ENCODE results near the gene PALMD.

PALMD gene

DNA sequence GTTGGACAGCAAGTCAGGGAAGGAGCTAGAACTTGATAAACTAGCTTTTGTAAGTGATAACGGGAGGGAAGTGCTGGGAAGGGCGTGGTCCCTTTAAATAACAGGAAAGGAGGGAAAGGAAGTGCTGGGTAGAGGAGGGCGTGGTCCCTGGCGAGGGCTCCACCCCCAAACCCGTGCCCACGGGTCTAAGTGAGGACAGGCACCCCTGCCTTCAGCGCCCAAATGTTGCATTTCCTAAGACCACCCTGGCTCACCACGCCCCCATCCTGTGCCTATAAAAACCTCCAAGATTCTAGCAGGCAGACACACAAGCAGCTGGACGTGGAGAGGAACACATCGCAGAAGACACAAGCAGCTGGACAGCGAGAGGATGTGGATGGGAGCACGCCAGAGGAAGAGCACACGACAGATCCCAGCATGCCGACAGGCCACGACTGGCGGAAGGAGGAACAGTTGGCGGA, 58.5 kb downstream of the PALMD start:
- no peaks in the 10 kb centered on the region for H3K27me3 ChIP-seq (ENCODE audit: insufficient read depth, poor library complexity, severe bottlenecking)
- H3K4me3 ChIP-seq (replicated peaks; ENCODE audit: insufficient read depth, low read length) = peak overlapping the region; percentile 19
- TF ChIP-seq, protein P1, sequence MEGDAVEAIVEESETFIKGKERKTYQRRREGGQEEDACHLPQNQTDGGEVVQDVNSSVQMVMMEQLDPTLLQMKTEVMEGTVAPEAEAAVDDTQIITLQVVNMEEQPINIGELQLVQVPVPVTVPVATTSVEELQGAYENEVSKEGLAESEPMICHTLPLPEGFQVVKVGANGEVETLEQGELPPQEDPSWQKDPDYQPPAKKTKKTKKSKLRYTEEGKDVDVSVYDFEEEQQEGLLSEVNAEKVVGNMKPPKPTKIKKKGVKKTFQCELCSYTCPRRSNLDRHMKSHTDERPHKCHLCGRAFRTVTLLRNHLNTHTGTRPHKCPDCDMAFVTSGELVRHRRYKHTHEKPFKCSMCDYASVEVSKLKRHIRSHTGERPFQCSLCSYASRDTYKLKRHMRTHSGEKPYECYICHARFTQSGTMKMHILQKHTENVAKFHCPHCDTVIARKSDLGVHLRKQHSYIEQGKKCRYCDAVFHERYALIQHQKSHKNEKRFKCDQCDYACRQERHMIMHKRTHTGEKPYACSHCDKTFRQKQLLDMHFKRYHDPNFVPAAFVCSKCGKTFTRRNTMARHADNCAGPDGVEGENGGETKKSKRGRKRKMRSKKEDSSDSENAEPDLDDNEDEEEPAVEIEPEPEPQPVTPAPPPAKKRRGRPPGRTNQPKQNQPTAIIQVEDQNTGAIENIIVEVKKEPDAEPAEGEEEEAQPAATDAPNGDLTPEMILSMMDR (IDR thresholded peaks at IDR 0.05; ENCODE audit: insufficient read depth, low read length) = no peak
- TF ChIP-seq SPI1 (IDR thresholded peaks at IDR 0.05; ENCODE audit: borderline replicate concordance, low read depth) = peak; percentile 74
- no peak for DNase-seq (ENCODE audit: low read depth in 1 of 2, low spot score in 1 of 2)
- no peak overlapping the region for H3K27ac ChIP-seq (replicated peaks)

DNA sequence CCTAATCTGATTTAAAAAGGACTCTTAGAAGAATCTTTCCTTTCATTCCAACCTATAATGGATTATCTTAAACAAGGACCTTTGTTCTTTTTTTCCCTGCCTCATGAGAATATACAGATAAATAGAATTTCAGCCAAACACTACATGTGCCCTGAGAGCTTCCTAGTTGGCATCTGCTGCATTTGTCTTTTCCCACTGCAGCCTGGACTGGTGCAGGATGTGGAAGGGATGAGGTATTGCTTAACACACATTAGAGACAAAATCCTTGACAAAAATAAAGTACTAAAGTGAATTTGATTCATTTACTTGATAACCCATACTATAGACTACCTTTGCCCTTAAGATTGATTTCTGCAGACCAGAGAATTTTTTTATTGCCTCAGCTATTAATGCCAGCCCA, 59.5 kb downstream of the PALMD start:
- TF ChIP-seq REST (IDR thresholded peaks at IDR 0.05; ENCODE audit: insufficient replicate concordance, low read depth) (no peak), SPI1 (IDR thresholded peaks at IDR 0.05; ENCODE audit: borderline replicate concordance, low read depth) (no peak), POLR2AphosphoS5 (IDR thresholded peaks at IDR 0.05; ENCODE audit: low read depth) (no peak), GABPA (IDR thresholded peaks at IDR 0.05; ENCODE audit: low read depth) (no peak)
- TF ChIP-seq, protein P1 (IDR thresholded peaks at IDR 0.05; ENCODE audit: insufficient read depth, low read length) = no peak
- H3K4me3 ChIP-seq (replicated peaks; ENCODE audit: insufficient read depth, low read length) = no peak overlapping the region
- H3K27me3 ChIP-seq (ENCODE audit: insufficient read depth, poor library complexity, severe bottlenecking) = no peaks in the 10 kb centered on the region
- DNase-seq (ENCODE audit: low read depth in 1 of 2, low spot score in 1 of 2) = no peak
- no peak overlapping the region for H3K27ac ChIP-seq (replicated peaks)

GRCh38 chr1:99707535-99708142, 61.7 kb downstream of the PALMD start:
- DNase-seq (ENCODE audit: low read depth in 1 of 2, low spot score in 1 of 2) = peak; percentile 20 to 69
- no peak for TF ChIP-seq GABPA (IDR thresholded peaks at IDR 0.05; ENCODE audit: low read depth)
- TF ChIP-seq SPI1 (IDR thresholded peaks at IDR 0.05; ENCODE audit: borderline replicate concordance, low read depth) = no peak
- TF ChIP-seq, protein P1 (IDR thresholded peaks at IDR 0.05; ENCODE audit: insufficient read depth, low read length) = peak; percentile 83
- TF ChIP-seq REST (IDR thresholded peaks at IDR 0.05; ENCODE audit: insufficient replicate concordance, low read depth) = no peak
- no peak for TF ChIP-seq POLR2AphosphoS5 (IDR thresholded peaks at IDR 0.05; ENCODE audit: low read depth)
- Histone ChIP-seq H3K27ac (replicated peaks) (no peak overlapping the region), H3K4me3 (replicated peaks; ENCODE audit: insufficient read depth, low read length) (no peak overlapping the region), H3K27me3 (ENCODE audit: insufficient read depth, poor library complexity, severe bottlenecking) (no peaks in the 10 kb centered on the region)

DNA sequence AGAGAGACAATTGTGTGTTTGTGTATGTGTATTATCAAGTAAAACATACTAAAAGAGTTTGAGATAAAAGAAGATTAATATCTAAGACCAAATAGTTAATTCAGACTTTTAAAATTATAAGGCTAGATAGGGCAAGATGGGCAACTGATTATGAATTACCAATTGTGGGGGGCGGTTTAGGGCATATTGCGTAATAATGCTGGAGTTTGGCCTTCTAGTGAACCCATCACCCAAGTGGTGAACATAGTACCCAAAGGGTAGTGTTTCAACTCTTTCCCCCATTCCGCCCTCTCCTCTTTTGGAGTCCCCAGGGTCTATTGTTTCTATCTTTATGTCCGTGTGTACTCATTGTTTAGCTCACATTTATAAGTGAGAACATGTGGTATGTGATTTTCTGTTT, 65.1 kb downstream of the PALMD start:
- H3K27ac ChIP-seq (replicated peaks) = no peak overlapping the region
- DNase-seq (ENCODE audit: low read depth in 1 of 2, low spot score in 1 of 2) = no peak
- TF ChIP-seq REST (IDR thresholded peaks at IDR 0.05; ENCODE audit: insufficient replicate concordance, low read depth) = no peak
- H3K4me3 ChIP-seq (replicated peaks; ENCODE audit: insufficient read depth, low read length) = no peak overlapping the region
- H3K27me3 ChIP-seq (ENCODE audit: insufficient read depth, poor library complexity, severe bottlenecking) = no peaks in the 10 kb centered on the region
